ENCODE data around the gene C4orf54. TPM values are rescaled to one million over a fixed set of nuclear protein-coding genes. Genes with fewer than 3 reads are reported as not detected.

Gene C4orf54
- total RNA-seq, 1 donor from 2014 or later: under 0.01 TPM

- DNase-seq (ENCODE audit: low read depth in 2 of 2): no peak
These were observed 4.8 kb downstream of the C4orf54 start for GRCh38 chr4:99652596-99653436.

GRCh38 chr4:99651811-99652485 lies 5.7 kb downstream of the C4orf54 start:
- no peak for DNase-seq (ENCODE audit: low read depth in 2 of 2)

GRCh38 chr4:99651016-99651769 lies 6.4 kb downstream of the C4orf54 start:
- no peak for DNase-seq (ENCODE audit: low read depth in 2 of 2)

- DNase-seq (ENCODE audit: low read depth in 2 of 2): no peak
These were observed 7.8 kb downstream of the C4orf54 start for GRCh38 chr4:99649778-99650177.

GRCh38 chr4:99649208-99649607 lies 8.4 kb downstream of the C4orf54 start:
- no peak for DNase-seq (ENCODE audit: low read depth in 2 of 2)

- no peak for DNase-seq (ENCODE audit: low read depth in 2 of 2)
These were observed 9.3 kb downstream of the C4orf54 start for GRCh38 chr4:99648321-99648720.

- no peak for DNase-seq (ENCODE audit: low read depth in 2 of 2)
These were observed 10.6 kb downstream of the C4orf54 start for GRCh38 chr4:99647071-99647470.

GRCh38 chr4:99645638-99646037 lies 12.0 kb downstream of the C4orf54 start:
- no peak for DNase-seq (ENCODE audit: low read depth in 2 of 2)

GRCh38 chr4:99645036-99645435 lies 12.6 kb downstream of the C4orf54 start:
- no peak for DNase-seq (ENCODE audit: low read depth in 2 of 2)

- DNase-seq (ENCODE audit: low read depth in 2 of 2): no peak
These were observed 13.2 kb downstream of the C4orf54 start for GRCh38 chr4:99644453-99644852.

GRCh38 chr4:99642725-99643489 lies 14.7 kb downstream of the C4orf54 start:
- DNase-seq (ENCODE audit: low read depth in 2 of 2): peak in 1 of 2 donors; percentile 2

GRCh38 chr4:99640676-99641075 lies 17.0 kb downstream of the C4orf54 start:
- peak in 1 of 2 donors; percentile 60 for DNase-seq (ENCODE audit: low read depth in 2 of 2)

GRCh38 chr4:99637174-99637573 lies 20.5 kb downstream of the C4orf54 start:
- DNase-seq (ENCODE audit: low read depth in 2 of 2): no peak

- no peak for DNase-seq (ENCODE audit: low read depth in 2 of 2)
These were observed 21.2 kb downstream of the C4orf54 start for GRCh38 chr4:99636422-99636821.

- DNase-seq (ENCODE audit: low read depth in 2 of 2): no peak
These were observed 22.0 kb downstream of the C4orf54 start for GRCh38 chr4:99635601-99636000.

GRCh38 chr4:99634742-99635360 lies 22.8 kb downstream of the C4orf54 start:
- DNase-seq (ENCODE audit: low read depth in 2 of 2): no peak

GRCh38 chr4:99633772-99634171 lies 23.9 kb downstream of the C4orf54 start:
- DNase-seq (ENCODE audit: low read depth in 2 of 2): no peak

GRCh38 chr4:99630857-99631360 lies 26.7 kb downstream of the C4orf54 start:
- no peak for DNase-seq (ENCODE audit: low read depth in 2 of 2)

GRCh38 chr4:99629962-99630554 lies 27.6 kb downstream of the C4orf54 start:
- DNase-seq (ENCODE audit: low read depth in 2 of 2): no peak

- no peak for DNase-seq (ENCODE audit: low read depth in 2 of 2)
These were observed 29.6 kb downstream of the C4orf54 start for GRCh38 chr4:99628040-99628439.

Data from dermis microvascular lymphatic vessel endothelial cell (primary cell).